Heart left ventricle (tissue), 16 donors: ENCODE data around the gene ANKRD36C. TPM values are rescaled to one million over a fixed set of nuclear protein-coding genes. Genes with fewer than 3 reads are reported as not detected.
"Not testable (repeated sequence)": the region's sequence is repeated elsewhere in the genome, so short reads cannot be mapped to it uniquely, and the experiment has no call there.

Experiments
- ATAC-seq, 4 donors: fragments of 200-7000 bp; cut with Tn5 transposase; one replicate each; pipeline ENCODE4 v1.9.1; 2020 to 2022; ENCODE audit warnings: moderate library complexity in 4 of 4, mild to moderate bottlenecking in 3 of 4, moderate number of reproducible peaks in 1 of 4
- DNase-seq, 5 donors: peaks; one replicate each; pipeline ENCODE4 v3.0.0-alpha.2; 2020
- H3K27ac ChIP-seq, 12 donors: fragments of 200-600 bp; sonication (generic) in 4 of 12; one replicate each; pipeline versions ENCODE4 v1.5.0 to v1.8.0; 2016 to 2022; ENCODE audit warnings: mild to moderate bottlenecking in 2 of 12
- H3K27me3 ChIP-seq, 9 donors: fragments of 200-600 bp; sonication (generic) in 2 of 9; one replicate each; pipeline versions ENCODE4 v1.5.1 to v1.8.0; 2016 to 2022; ENCODE audit warnings: mild to moderate bottlenecking in 3 of 9
- H3K36me3 ChIP-seq, 9 donors: fragments of 200-600 bp; sonication (generic) in 2 of 9; one replicate each; pipeline versions ENCODE4 v1.5.0 to v1.8.0; 2018 to 2022; ENCODE audit warnings: mild to moderate bottlenecking in 2 of 9
- H3K4me1 ChIP-seq, 12 donors: fragments of 200-600 bp; sonication (generic) in 4 of 12; one replicate each; pipeline versions ENCODE4 v1.5.0 to v1.8.0; 2016 to 2022; ENCODE audit warnings: mild to moderate bottlenecking in 3 of 12
- H3K4me3 ChIP-seq, 12 donors: fragments of 200-600 bp; sonication (generic) in 4 of 12; one replicate each; pipeline versions ENCODE4 v1.5.0 to v1.8.0; 2017 to 2022; ENCODE audit warnings: mild to moderate bottlenecking in 9 of 12, moderate library complexity in 4 of 12
- H3K9me3 ChIP-seq, 12 donors: fragments of 200-600 bp; sonication (generic) in 4 of 12; one replicate each; pipeline versions ENCODE4 v1.5.0 to v1.8.0; 2016 to 2022; ENCODE audit warnings: mild to moderate bottlenecking in 1 of 12
- POLR2A ChIP-seq, 2 donors: fragments of 450-650 bp; IDR thresholded peaks; one replicate each; pipeline ENCODE4 v1.6.1; 2017; ENCODE audit warnings: antibody characterized with exemption in 2 of 2, mild to moderate bottlenecking in 2 of 2, moderate library complexity in 2 of 2
- WGBS, 4 donors: extraction: QIAGEN DNeasy Blood & Tissue Kit in 2 of 4; methylation state at CpG; one replicate each; pipeline versions ENCODE4 v1.1.5 to v1.1.7; 2013 to 2018; 5-methylcytosine and 5-hydroxymethylcytosine counted together
- intact Hi-C, 10 donors: fragments of 100-400 bp; cut with DNase I; formaldehyde crosslinking; loops; one replicate each; pipeline versions ENCODE4 v1.11.1 to v1.14.2; 2022
- polyA plus RNA-seq, 2 donors: library from polyadenylated mRNA; stranded (reverse); fragments of 200-250 nt; gene quantifications; one replicate each; pipeline ENCODE4 v1.2.3, GENCODE V29; 2013
- total RNA-seq, 9 donors: library from RNA; depleted of rRNA in 2 of 9; stranded (reverse); fragments of >200 nt in 2 of 9; fragmentation: NEBNext Ultra II Directional in 3 of 9; extraction: Animal tissue kit (Norgen Biotek cat#: 25700) in 3 of 9; gene quantifications; one replicate each; pipeline versions ENCODE4 v1.1.0 to v1.2.4, GENCODE V29; 2016 to 2023
- TF ChIP-seq, protein P1 (sequence below), 12 donors: fragments of 200-600 bp; sonication (generic) in 4 of 12; IDR thresholded peaks; one replicate each; pipeline versions ENCODE4 v1.5.0 to v1.8.0; 2018 to 2022; ENCODE audit warnings: antibody characterized with exemption in 12 of 12, mild to moderate bottlenecking in 5 of 12
- donor health status: ischemic (EF 13 %, LVEDD 7.1; RV severe dilation, severe dysfunction).
- donor health status: healthy with polysubstance abuse.
- donor health status: DM: no; HTN: yes; CAD: no.
- donor health status: DM: no; HTN: no; CAD: no.
- donor health status: ischemic (EF 25% LVEDD 6.9; RV normal size, moderate dysfunction).
- donor health status: ischemic (EF 25% LVEDD 5.7; RV mildly dilated, moderate dysfunction).
- donor health status: healthy.
- donor health status: DM: yes; HTN: yes; CAD: no.
- donor health status: ischemic (EF 35%, LVEDD 5.7; RV mildly dilated, moderate dysfunction).
- donor health status: nonischemic (EF 11% LVEDD 7.7; RV severe dilation, severe dysfunction).
- donor health status: DM: yes; HTN: yes; CAD: no.
- donor health status: PGD.
- donor health status: ischemic (EF 29% LVEDD 5.4; RV normal size, mild dysfunction).
- donor health status: nonischemic (EF 23%, LVEDD 6.1; RV moderate dilation, normal function).

Gene ANKRD36C
- total and polyA plus RNA-seq, 11 donors = 1.3 to 17.7 (median 5.8) TPM

DNA sequence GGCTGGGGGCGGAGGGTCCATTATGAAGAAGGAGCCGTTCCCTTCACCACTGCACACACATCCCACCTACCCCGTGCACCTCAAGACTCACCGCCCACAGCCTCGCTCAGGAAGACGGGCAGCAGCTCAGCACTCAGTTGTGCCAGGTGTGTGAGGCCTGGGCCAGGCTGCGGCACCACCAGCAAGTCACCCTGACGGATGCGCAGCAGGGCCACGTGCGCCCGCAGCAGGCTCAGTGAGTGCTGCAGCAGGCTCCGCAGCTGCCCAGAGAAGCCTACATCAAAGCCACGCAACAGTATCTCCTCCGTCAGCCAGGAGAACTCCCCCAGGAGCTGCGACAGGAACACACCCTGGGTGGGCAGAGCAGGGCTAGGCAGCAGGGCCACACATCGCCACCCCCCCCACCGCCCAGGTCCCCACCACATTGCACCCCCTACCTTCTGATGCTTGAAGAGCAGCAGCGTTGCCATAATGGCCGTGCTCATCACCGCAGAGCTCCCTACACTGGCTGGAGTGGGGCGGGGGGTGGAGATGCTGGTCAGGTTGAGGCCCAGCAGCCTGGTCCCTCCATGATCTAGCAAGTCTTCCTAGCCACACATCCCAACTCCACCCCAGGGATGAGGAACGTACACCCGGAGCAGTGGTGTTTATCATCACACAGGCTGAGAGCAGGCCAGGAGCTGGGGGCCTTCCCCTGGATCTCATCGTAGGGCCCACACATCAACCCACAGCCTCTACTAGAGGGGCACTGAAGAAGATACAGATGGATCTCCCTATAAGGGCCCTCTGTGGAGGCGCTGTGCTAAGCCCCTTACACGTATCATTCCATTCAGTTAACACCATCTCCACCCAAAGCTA, 32.9 kb upstream of the ANKRD36C start:
- ATAC-seq = no peak
- peak overlapping the region in 2 of 12 donors; percentile 9 to 22 for H3K4me3 ChIP-seq
- H3K36me3 ChIP-seq = peaks cover 0 to 7% (median 0%) of the 10 kb centered on the region in 9 donors
- no peak for DNase-seq
- H3K9me3 ChIP-seq = no peaks in the 10 kb centered on the region
- intact Hi-C loops = loop anchor here in 2 of 10 donors (10.0 kb wide), 2 partner anchors 90 to 150 kb away; partner anchors contain the start of gene ADRA2B (in 2 of the 2)
- TF ChIP-seq, protein P1, sequence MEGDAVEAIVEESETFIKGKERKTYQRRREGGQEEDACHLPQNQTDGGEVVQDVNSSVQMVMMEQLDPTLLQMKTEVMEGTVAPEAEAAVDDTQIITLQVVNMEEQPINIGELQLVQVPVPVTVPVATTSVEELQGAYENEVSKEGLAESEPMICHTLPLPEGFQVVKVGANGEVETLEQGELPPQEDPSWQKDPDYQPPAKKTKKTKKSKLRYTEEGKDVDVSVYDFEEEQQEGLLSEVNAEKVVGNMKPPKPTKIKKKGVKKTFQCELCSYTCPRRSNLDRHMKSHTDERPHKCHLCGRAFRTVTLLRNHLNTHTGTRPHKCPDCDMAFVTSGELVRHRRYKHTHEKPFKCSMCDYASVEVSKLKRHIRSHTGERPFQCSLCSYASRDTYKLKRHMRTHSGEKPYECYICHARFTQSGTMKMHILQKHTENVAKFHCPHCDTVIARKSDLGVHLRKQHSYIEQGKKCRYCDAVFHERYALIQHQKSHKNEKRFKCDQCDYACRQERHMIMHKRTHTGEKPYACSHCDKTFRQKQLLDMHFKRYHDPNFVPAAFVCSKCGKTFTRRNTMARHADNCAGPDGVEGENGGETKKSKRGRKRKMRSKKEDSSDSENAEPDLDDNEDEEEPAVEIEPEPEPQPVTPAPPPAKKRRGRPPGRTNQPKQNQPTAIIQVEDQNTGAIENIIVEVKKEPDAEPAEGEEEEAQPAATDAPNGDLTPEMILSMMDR (IDR thresholded peaks at IDR 0.05) = no peak
- no peak for TF ChIP-seq POLR2A (IDR thresholded peaks at IDR 0.05)
- H3K27me3 ChIP-seq = no peaks in the 10 kb centered on the region
- H3K4me1 ChIP-seq = peaks cover 0 to 6% (median 0%) of the 10 kb centered on the region in 12 donors
- 85 to 93% (median 91%) methylated on average over 22 to 27 of the region's 27 CpGs for WGBS, 4 donors
- peak overlapping the region in 1 of 12 donors; percentile 33 for H3K27ac ChIP-seq

DNA sequence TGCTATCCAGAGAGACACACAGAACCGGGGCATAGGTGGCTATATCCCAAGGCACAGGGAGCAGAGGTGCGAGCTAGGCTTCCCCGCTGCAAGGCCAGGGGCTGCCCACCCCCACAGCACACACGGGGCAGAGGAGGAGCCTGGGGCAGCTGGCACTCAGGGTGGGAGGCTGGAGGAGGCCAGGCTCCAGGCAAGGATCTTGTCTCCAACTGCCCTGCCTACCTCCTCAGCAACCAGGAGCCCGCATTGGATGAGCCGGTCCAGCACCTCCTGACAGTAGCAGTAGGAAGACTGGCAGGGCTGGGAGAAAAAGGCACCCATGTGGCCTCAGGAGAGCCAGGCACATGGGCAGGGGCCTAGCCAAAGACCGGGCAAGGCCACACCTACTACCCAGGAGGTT, 32.1 kb upstream of the ANKRD36C start:
- not testable (repeated sequence) for H3K4me1 ChIP-seq, H3K27ac ChIP-seq, H3K27me3 ChIP-seq, H3K4me3 ChIP-seq, H3K36me3 ChIP-seq, H3K9me3 ChIP-seq, DNase-seq, ATAC-seq
- intact Hi-C loops = loop anchor here in 2 of 10 donors (10.0 kb wide), 2 partner anchors 91 to 151 kb away; partner anchors contain the start of gene ADRA2B (in 2 of the 2)
- WGBS, 4 donors = 69 to 94% (median 82%) methylated on average over 3 to 7 of the region's 7 CpGs

DNA sequence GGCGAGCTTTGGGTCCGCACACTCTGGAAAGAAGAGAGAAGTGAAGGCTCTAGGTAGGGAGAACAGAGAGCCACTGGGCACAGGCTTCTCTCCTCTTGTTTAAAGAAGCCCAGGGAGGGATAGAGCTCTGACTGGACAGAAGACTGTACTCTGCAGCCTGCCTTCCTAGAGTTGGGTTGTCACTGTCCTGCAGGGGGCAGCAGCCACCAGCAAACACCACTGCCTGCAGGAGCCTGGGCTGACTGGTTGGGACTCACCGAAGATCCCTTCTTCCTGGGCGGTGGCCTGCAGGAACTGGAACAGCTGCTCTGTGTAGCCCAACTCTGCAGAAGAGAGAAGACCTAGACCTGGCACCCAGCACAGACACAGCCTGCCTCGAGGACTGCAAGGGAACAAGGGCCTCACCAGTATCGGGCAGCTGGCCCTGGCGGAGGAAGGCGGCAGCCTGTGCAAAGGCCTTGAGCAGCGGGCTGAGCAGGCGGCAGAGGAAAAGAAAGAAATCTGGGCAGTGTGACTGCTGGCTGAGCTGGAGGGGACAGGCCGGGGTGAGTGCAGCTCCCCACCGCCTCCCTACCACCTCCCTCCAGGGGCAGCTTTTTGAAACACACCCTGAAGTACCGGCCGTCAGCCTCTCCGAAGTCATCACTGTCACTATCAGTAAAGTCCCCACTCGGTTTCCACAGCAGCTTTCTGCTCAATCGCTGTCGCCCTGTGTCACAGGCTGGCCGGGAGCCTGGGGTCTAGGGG, 31.2 kb upstream of the ANKRD36C start:
- intact Hi-C loops = loop anchor here in 2 of 10 donors (10.0 kb wide), 2 partner anchors 92 to 152 kb away; partner anchors contain the start of gene ADRA2B (in 2 of the 2)
- not testable (repeated sequence) for H3K9me3 ChIP-seq, H3K4me3 ChIP-seq, H3K36me3 ChIP-seq, H3K4me1 ChIP-seq, H3K27ac ChIP-seq, H3K27me3 ChIP-seq
- WGBS, 4 donors = 57 to 77% (median 58%) methylated on average over 5 to 14 of the region's 19 CpGs
- peak; percentile 80 to 89 (median 85) for ATAC-seq
- peak; percentile 82 to 88 (median 84) for DNase-seq
- TF ChIP-seq, protein P1 (IDR thresholded peaks at IDR 0.05) = peak; percentile 75 to 85 (median 80)

DNA sequence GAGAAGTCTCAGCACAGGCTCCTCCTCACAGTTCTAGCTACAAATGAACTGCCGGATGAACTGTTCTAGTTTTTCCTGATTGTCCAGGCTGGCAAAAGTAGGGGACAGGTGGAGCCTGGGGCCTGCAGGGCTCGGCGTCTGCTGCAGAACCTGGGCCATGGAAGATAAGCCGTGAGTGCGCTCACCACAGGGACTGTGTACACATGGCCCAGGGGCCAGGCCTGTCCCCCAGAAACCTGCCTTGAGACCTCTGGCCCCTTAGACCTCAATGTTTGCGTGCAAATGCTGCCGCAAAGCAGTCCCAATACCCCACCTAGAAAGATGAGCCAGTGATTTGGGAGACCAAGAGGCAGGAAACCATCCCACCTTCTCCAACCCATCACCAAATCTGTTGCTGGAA, 30.5 kb upstream of the ANKRD36C start:
- WGBS, 4 donors = 85 to 92% (median 86%) methylated on average over 4 to 7 of the region's 7 CpGs
- intact Hi-C loops = loop anchor here in 2 of 10 donors (10.0 kb wide), 2 partner anchors 93 to 153 kb away; partner anchors contain the start of gene ADRA2B (in 2 of the 2)
- not testable (repeated sequence) for DNase-seq, H3K4me1 ChIP-seq, H3K36me3 ChIP-seq, H3K9me3 ChIP-seq, ATAC-seq, H3K4me3 ChIP-seq, H3K27ac ChIP-seq, H3K27me3 ChIP-seq

DNA sequence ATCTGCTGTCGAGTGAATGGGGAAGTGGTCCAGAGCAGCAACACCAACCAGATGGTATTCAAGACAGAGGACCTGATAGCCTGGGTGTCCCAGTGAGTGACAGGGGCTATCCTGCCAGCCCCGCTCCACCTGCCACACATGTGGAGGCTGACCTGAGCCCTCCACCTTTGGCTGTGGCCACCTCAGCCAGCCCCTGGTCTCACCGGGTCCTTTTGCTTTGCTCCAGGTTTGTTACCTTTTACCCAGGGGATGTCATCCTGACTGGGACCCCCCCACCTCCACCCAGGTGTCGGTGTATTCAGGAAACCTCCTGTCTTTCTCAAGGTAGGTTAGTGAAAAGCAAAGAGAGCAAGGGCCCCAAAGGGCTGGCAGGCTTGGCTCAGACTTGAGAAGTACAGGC, 29.5 kb upstream of the ANKRD36C start:
- not testable (repeated sequence) for H3K4me1 ChIP-seq, H3K27me3 ChIP-seq, H3K4me3 ChIP-seq, ATAC-seq, DNase-seq, H3K9me3 ChIP-seq, H3K36me3 ChIP-seq, H3K27ac ChIP-seq
- intact Hi-C loops = loop anchor here in 2 of 10 donors (10.0 kb wide), 2 partner anchors 94 to 154 kb away; partner anchors contain the start of gene ADRA2B (in 2 of the 2)
- 89 to 95% (median 94%) methylated on average over 4 of the region's 4 CpGs for WGBS, 4 donors

DNA sequence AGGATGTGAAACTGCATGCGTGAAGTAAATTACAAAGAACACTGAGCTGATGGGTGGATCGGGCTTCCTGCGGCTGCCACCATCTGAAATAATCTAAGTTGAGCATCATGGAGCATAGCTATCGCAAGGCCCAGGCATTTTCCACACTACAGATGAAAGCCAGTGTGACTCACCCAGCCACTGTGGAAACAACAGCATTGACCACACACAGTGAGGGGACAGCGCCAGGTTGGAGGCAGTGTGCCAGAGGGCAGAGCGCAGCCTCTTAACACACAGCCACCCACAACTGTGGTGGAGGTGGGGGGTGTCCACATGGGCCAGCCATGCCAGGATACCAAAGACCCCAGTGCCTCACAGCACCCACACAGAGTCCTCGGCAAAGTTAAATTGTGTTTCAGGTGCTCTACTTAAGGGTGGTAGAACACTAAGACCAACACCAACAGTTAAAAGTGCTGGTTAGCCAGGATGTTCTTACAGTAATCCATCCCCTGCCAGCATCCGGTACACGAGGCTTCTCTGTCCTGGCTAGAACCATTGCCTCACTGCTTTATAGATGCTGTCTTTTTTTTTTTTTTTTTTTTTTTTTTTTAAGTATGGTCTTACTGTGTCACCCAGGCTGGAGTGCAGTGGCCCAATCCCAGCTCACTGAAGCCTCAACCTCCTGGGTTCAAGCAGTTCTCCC, 28.4 kb upstream of the ANKRD36C start:
- intact Hi-C loops = loop anchor here in 2 of 10 donors (10.0 kb wide), 2 partner anchors 95 to 155 kb away; partner anchors contain the start of gene ADRA2B (in 2 of the 2)
- not testable (repeated sequence) for H3K27ac ChIP-seq, DNase-seq, H3K27me3 ChIP-seq, H3K9me3 ChIP-seq, H3K36me3 ChIP-seq, H3K4me3 ChIP-seq, H3K4me1 ChIP-seq
- ATAC-seq = peak in 1 of 4 donors; percentile 9
- WGBS, 4 donors = 77 to 84% (median 82%) methylated on average over 3 to 4 of the region's 9 CpGs

DNA sequence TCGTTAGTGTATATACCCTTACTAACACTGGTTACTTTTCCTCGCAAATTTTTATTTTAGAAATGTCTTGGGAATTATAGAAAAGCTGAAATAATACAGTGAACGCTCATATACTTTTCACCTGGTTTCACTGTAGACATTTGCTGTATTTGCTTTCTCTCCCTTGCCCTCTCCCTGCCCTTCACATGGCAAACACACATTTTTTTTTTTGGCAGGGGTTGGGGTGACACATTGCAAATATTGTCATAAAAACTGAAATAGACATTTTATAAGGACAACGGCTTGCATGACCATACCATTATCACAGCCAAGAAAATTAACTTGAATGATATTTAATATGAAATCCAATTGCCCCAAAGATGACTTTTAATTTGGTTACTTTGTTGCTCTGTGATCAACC, 24.7 kb upstream of the ANKRD36C start:
- H3K27ac ChIP-seq, H3K4me3 ChIP-seq, intact Hi-C loops, ATAC-seq, DNase-seq, H3K27me3 ChIP-seq, H3K9me3 ChIP-seq, H3K36me3 ChIP-seq: not testable (repeated sequence)
- peaks cover 0 to 12% (median 0%) of the 10 kb centered on the region in 12 donors for H3K4me1 ChIP-seq
- WGBS, 4 donors = 91 to 92% (median 92%) methylated on average over 3 to 4 of the region's 4 CpGs

DNA sequence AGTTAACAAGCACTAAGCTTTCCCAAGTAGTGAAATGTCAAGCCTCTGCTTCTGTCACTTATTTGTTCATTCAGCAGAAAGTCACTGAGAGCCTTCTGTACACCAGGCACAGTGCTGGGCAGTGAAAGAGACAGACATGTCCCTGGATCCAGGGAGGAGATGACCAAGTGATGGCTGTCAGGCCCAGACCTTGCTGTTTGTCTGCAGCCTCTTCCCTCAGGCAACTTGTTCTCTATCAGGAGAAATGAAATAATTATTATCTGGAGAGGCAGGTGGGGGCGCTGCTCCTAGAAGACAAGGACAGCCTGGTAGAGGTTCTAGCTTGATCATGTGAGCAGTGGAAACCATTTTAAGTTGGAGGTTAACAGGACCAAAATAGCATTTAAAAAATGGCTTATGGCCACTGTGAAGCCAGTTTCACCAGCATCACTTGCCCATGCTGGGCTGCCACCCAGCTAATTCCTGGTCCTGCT, 21.2 kb upstream of the ANKRD36C start:
- intact Hi-C loops, H3K4me3 ChIP-seq, H3K36me3 ChIP-seq, ATAC-seq, DNase-seq, H3K9me3 ChIP-seq, H3K27me3 ChIP-seq: not testable (repeated sequence)
- Histone ChIP-seq H3K4me1 (peaks cover 0 to 23% (median 6%) of the 10 kb centered on the region in 12 donors), H3K27ac (peak overlapping the region in 7 of 12 donors; percentile 13 to 42 (median 31))
- 69 to 88% (median 80%) methylated on average over 1 of the region's 1 CpG for WGBS, 4 donors
